ENCODE results near the gene GRAMD1C. TPM values are rescaled to one million over a fixed set of nuclear protein-coding genes. Genes with fewer than 3 reads are reported as not detected.

Gene GRAMD1C
- polyA plus RNA-seq, 2 of the 4 experiments (the other 2 are of a cell fraction): 0.32 to 0.59 TPM

GRCh38 chr3:113966172-113966571, 127.6 kb downstream of the GRAMD1C start:
- no peak for FAIRE-seq
- Histone ChIP-seq H3K9me3 (no peaks in the 10 kb centered on the region), H3K4me3 (no peak overlapping the region), H3K4me1 (no peaks in the 10 kb centered on the region), H3K4me2 (no peak overlapping the region), H3K27ac (no peak overlapping the region)
- TF ChIP-seq HOXB13 (CRISPR knock-in tag; IDR thresholded peaks at IDR 0.05; ENCODE audit: low read depth) (no peak), POLR2AphosphoS2 (conservative IDR thresholded peaks at IDR 0.05; ENCODE audit: low read length) (no peak), ELK1 (IDR thresholded peaks at IDR 0.05; ENCODE audit: low read depth, low read length) (no peak), CEBPB (IDR thresholded peaks at IDR 0.05) (no peak), TP53 (CRISPR knock-in tag; IDR thresholded peaks at IDR 0.05) (no peak), EHMT2 (IDR thresholded peaks at IDR 0.05; ENCODE audit: low read depth) (no peak), HOXA7 (CRISPR knock-in tag; IDR thresholded peaks at IDR 0.05) (no peak), KDM1A (IDR thresholded peaks at IDR 0.05; ENCODE audit: low read depth) (no peak), KDM5A (IDR thresholded peaks at IDR 0.05) (no peak), JUNB (IDR thresholded peaks at IDR 0.05) (no peak), ZNF302 (CRISPR knock-in tag; IDR thresholded peaks at IDR 0.05) (no peak), MAFK (IDR thresholded peaks at IDR 0.05; ENCODE audit: partially characterized antibody) (no peak), NFE2L2 (conservative IDR thresholded peaks at IDR 0.05; ENCODE audit: low read length) (no peak), CHD2 (IDR thresholded peaks at IDR 0.05; ENCODE audit: low read length, partially characterized antibody) (no peak), ZC3H11A (IDR thresholded peaks at IDR 0.05) (no peak), NR3C1 (IDR thresholded peaks at IDR 0.05) (no peak)
- no peak for DNase-seq (ENCODE audit: low read depth in 1 of 2, low spot score in 1 of 2)
- ATAC-seq: peak in 1 of 2 experiments; percentile 63; a peak in 2 of 6 replicates
- ChIA-PET POLR2A (no interaction called here), CTCF (interaction anchor here (1.6 kb wide), 1 partner anchor 121 kb away, joined by 3 read pairs; no protein-coding TSS in a partner anchor)
- WGBS (ENCODE audit: missing lambda C conversion rate): 47% methylated on average over 2 of the region's 2 CpGs

- CTCF ChIA-PET: interaction anchor here (0.7 kb wide), 1 partner anchor 46 kb away, joined by 4 read pairs; no protein-coding TSS in a partner anchor
- no peaks in the 10 kb centered on the region for H3K4me1 ChIP-seq
Measured at GRCh38 chr3:113968986-113969385, 130.4 kb downstream of the GRAMD1C start.

More at GRCh38 chr3:113968986-113969385, 130.4 kb downstream of the GRAMD1C start:
- POLR2A ChIA-PET: no interaction called here
- H3K4me3 ChIP-seq: no peak overlapping the region
- FAIRE-seq (no peak), DNase-seq (ENCODE audit: low read depth in 1 of 2, low spot score in 1 of 2) (no peak), ATAC-seq (no peak)
- H3K9me3 ChIP-seq: peaks cover 5% of the 10 kb centered on the region; the same call in 2 of the 3 replicates
- no peak overlapping the region for H3K4me2 ChIP-seq
- H3K27ac ChIP-seq: no peak overlapping the region
- TF ChIP-seq ESRRA (IDR thresholded peaks at IDR 0.05; ENCODE audit: borderline replicate concordance, low read length) (no peak), GATA3 (IDR thresholded peaks at IDR 0.05; ENCODE audit: borderline replicate concordance) (no peak), FOXS1 (CRISPR knock-in tag; IDR thresholded peaks at IDR 0.05) (no peak), MYC (IDR thresholded peaks at IDR 0.05; ENCODE audit: borderline replicate concordance, low read length) (no peak), E2F6 (IDR thresholded peaks at IDR 0.05; ENCODE audit: borderline replicate concordance, low read depth) (no peak), ZSCAN20 (CRISPR knock-in tag; IDR thresholded peaks at IDR 0.05) (no peak), TFCP2L1 (CRISPR knock-in tag; IDR thresholded peaks at IDR 0.05) (no peak), ZNF302 (CRISPR knock-in tag; IDR thresholded peaks at IDR 0.05) (no peak), EHF (CRISPR knock-in tag; IDR thresholded peaks at IDR 0.05) (no peak), FOSL2 (IDR thresholded peaks at IDR 0.05) (no peak), FOSL2 (CRISPR knock-in tag; IDR thresholded peaks at IDR 0.05) (no peak), MAFK (IDR thresholded peaks at IDR 0.05; ENCODE audit: partially characterized antibody) (no peak), RFX5 (IDR thresholded peaks at IDR 0.05) (no peak), CBX2 (IDR thresholded peaks at IDR 0.05; ENCODE audit: borderline replicate concordance, low read depth) (no peak), HEYL (CRISPR knock-in tag; IDR thresholded peaks at IDR 0.05) (no peak), FOSB (CRISPR knock-in tag; IDR thresholded peaks at IDR 0.05) (no peak), JUN (IDR thresholded peaks at IDR 0.05) (no peak), CEBPB (IDR thresholded peaks at IDR 0.05) (no peak), CHD4 (IDR thresholded peaks at IDR 0.05; ENCODE audit: borderline replicate concordance) (no peak)
- TF ChIP-seq, protein P1, sequence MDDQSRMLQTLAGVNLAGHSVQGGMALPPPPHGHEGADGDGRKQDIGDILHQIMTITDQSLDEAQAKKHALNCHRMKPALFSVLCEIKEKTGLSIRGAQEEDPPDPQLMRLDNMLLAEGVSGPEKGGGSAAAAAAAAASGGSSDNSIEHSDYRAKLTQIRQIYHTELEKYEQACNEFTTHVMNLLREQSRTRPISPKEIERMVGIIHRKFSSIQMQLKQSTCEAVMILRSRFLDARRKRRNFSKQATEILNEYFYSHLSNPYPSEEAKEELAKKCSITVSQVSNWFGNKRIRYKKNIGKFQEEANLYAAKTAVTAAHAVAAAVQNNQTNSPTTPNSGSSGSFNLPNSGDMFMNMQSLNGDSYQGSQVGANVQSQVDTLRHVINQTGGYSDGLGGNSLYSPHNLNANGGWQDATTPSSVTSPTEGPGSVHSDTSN (IDR thresholded peaks at IDR 0.05): no peak
- WGBS (ENCODE audit: missing lambda C conversion rate): 64% methylated on average over 2 of the region's 2 CpGs
